Embryonic facial prominence (tissue), 1 donor: ENCODE results near the gene RING1.
"Not testable (repeated sequence)": the region's sequence is repeated elsewhere in the genome, so short reads cannot be mapped to it uniquely, and the experiment has no call there.

Source experiments
- DNase-seq: peaks from one replicate; pipeline ENCODE4 v3.0.0-alpha.2; 2016; ENCODE audit errors: extremely low spot score

Gene RING1

GRCh38 chr6:33206027-33206863 is 2.1 kb upstream of the RING1 start:
- DNase-seq = no peak

GRCh38 chr6:33206864-33207551 is 1.3 kb upstream of the RING1 start:
- DNase-seq = no peak

GRCh38 chr6:33207552-33208090 is 679 bp upstream of the RING1 start:
- DNase-seq = no peak

DNA sequence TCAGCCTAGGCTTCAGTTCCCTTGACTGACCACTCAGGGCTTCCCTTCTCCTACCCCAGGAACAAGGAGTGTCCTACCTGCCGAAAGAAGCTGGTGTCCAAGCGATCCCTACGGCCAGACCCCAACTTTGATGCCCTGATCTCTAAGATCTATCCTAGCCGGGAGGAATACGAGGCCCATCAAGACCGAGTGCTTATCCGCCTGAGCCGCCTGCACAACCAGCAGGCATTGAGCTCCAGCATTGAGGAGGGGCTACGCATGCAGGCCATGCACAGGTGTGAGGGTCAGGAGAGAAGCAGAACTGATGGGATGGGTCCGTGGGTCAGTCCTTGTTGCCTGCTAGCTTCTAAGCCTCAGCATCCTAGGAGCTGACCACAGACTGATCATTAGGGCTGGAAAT is 1.6 kb downstream of the RING1 start:
- no peak for DNase-seq

GRCh38 chr6:33211136-33211535 is 2.8 kb downstream of the RING1 start:
- DNase-seq = no peak

DNA sequence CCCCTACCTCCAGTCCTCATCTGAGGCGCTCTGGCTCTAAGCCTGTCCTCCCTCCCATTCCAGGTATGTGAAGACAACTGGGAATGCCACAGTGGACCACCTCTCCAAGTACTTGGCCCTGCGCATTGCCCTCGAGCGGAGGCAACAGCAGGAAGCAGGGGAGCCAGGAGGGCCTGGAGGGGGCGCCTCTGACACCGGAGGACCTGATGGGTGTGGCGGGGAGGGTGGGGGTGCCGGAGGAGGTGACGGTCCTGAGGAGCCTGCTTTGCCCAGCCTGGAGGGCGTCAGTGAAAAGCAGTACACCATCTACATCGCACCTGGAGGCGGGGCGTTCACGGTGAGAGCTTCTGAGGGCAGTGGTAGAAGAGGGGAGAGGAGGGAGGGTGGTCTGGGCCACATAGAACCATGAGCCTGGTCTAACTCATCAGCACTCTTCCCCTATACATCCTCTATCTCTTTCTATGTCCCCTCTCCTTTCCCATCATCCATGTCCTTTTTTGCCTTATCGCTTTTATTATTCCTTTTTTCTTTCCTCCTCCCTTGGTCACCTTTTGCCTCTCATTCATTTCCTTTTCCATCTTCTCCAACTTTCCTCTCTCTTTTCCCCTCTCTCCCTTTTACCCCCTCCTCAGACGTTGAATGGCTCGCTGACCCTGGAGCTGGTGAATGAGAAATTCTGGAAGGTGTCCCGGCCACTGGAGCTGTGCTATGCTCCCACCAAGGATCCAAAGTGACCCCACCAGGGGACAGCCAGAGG is 3.5 kb downstream of the RING1 start:
- no peak for DNase-seq

DNA sequence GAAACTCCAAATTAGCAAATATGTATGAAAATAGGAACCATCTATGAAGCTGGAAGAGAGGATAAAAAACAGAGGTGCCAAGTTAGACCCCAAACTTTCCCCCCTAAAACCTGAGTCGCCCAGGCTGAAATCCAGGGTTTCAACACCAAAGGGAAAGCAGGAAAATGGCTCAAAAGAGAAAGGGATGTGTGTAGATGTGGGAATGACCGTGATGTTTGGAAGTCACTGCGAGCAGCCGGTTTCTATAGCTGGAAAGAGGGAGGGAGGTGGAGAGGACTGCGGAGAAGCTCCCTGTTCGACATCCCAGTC is 4.5 kb downstream of the RING1 start:
- DNase-seq = no peak

- DNase-seq = no peak
These were observed 5.1 kb downstream of the RING1 start for GRCh38 chr6:33213166-33213988.

DNA sequence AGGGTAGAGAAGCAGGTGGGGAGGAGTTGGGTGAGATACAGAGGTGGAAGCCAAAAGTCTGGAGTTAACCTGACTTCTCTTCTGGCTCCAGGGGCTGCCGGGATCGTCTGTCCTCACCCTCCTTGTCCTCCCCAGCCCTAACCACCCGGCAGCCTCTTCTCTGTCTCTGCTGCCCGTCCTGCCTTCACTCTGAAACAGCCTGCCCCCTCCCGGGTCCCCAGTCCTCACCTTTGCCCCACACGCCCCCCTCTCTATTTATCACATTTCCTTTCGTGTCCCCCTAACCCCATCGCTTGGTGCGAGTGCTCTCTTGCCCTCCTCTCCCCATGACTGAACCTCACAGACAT is 5.7 kb downstream of the RING1 start:
- DNase-seq = no peak

- no peak for DNase-seq
These were observed 7.2 kb downstream of the RING1 start for GRCh38 chr6:33215271-33216116.

GRCh38 chr6:33216117-33216649 is 7.9 kb downstream of the RING1 start:
- no peak for DNase-seq

- no peak for DNase-seq
These were observed 8.9 kb downstream of the RING1 start for GRCh38 chr6:33217246-33217645.

DNA sequence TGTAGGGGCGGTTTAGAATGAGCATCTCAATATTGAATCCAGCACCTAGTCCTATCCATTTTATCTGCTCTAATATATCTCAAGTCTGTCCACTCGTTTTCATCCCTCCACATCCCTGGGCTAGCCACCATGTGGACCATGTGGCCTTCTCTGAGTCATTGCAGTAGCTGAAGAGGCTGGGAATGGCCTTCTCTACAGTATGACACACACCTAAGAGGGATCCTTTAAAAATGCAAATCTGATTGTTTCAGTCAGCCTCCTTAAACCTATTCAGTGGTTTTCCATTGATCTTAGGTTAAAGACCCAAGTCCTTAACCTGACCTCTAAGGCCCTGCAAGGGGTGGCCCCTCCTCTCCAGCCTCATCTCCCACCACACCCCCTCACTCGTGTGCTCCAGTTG is 9.4 kb downstream of the RING1 start:
- DNase-seq = no peak

DNA sequence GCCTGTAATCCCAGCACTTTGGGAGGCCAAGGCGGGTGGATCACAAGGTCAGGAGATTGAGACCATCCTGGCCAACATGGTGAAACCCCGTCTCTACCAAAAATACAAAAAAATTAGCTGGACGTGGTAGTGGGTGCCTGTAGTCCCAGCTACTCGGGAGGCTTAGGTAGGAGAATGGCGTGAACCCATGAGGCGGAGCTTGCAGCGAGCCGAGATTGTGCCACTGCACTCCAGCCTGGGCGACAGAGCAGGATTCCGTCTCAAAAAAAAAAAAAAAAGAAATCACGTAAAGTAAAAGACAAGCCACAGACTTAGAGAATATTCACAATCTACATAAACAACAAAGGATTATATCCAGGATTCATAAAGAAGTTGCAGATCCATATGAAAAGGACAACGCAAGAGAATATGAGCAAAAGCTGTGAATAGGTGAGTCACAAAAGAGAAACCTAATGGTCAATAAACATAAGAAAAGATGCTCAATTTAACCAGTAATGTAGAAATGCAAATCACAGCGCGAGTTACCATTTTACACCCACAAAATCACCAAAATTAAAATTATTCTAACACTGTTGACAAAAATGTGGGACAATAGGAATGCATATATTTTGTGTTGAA is 18.3 kb downstream of the RING1 start:
- DNase-seq = not testable (repeated sequence)

GRCh38 chr6:33235221-33235634 is 26.9 kb downstream of the RING1 start:
- no peak for DNase-seq

- DNase-seq = no peak
These were observed 28.0 kb downstream of the RING1 start for GRCh38 chr6:33236328-33236727.

DNA sequence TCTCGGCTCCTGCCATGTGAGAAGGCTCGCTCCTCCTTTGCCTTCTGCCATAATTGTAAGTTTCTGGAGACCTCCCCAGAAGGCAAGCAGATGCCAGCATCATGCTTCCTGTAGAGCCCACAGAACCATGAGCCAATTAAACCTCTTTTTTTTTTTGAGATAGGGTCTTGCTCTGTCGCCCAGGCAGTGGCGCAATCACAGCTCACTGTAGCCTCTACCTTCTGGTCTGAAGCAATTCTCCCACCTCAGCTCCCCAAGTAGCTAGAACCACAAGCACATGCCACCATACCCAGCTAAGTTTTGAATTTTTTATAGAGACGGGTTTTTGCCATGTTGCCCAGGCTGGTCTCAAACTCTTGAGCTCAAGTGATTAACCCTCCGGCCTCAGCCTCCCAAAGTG is 28.6 kb downstream of the RING1 start:
- DNase-seq = no peak

- no peak for DNase-seq
These were observed 29.4 kb downstream of the RING1 start for GRCh38 chr6:33237741-33238140.

- no peak for DNase-seq
These were observed 33.7 kb downstream of the RING1 start for GRCh38 chr6:33241968-33242367.

- DNase-seq = no peak
These were observed 35.2 kb downstream of the RING1 start for GRCh38 chr6:33243476-33243875.
